Right cardiac atrium (tissue), 5 donors: Measurements from ENCODE around the gene RBMX. TPM values are rescaled to one million over a fixed set of nuclear protein-coding genes. Genes with fewer than 3 reads are reported as not detected.

Experiments
- ATAC-seq, 2 donors: fragments of 200-7000 bp; cut with Tn5 transposase; one replicate each; pipeline versions ENCODE4 v1.8.0 to v1.9.1; 2020; ENCODE audit warnings: moderate library complexity in 2 of 2, mild to moderate bottlenecking in 1 of 2
- DNase-seq, 3 donors: peaks; one replicate each; pipeline ENCODE4 v3.0.0-alpha.2; 2020
- H3K27ac ChIP-seq: one replicate; pipeline ENCODE4 v1.5.1; 2013; ENCODE audit warnings: mild to moderate bottlenecking, low read length, control low read depth, moderate library complexity
- H3K27me3 ChIP-seq: one replicate; pipeline ENCODE4 v1.6.1; 2013; ENCODE audit not compliant: control insufficient read depth, insufficient read depth
- H3K4me1 ChIP-seq: one replicate; pipeline ENCODE4 v1.6.1; 2013; ENCODE audit warnings: low read length; ENCODE audit not compliant: control insufficient read depth, insufficient read depth
- H3K4me3 ChIP-seq: one replicate; pipeline ENCODE4 v1.5.1; 2013; ENCODE audit warnings: low read length, control low read depth
- H3K9me3 ChIP-seq: one replicate; pipeline ENCODE4 v1.6.1; 2013; ENCODE audit warnings: low read length; ENCODE audit not compliant: control insufficient read depth
- WGBS: extraction: QIAGEN DNeasy Blood & Tissue Kit; methylation state at CpG from one replicate; pipeline ENCODE4 v1.1.7; 2013; 5-methylcytosine and 5-hydroxymethylcytosine counted together
- intact Hi-C, 4 donors: fragments of 100-400 bp; cut with DNase I; formaldehyde crosslinking; loops; one replicate each; pipeline versions ENCODE4 v1.11.0 to v1.14.0; 2022 to 2023
- polyA plus RNA-seq: library from polyadenylated mRNA; stranded (reverse); fragments of 200-250 nt; gene quantifications from one replicate; pipeline ENCODE4 v1.2.3, GENCODE V29; 2013
- total RNA-seq, 4 donors: library from RNA; stranded (reverse); fragmentation: NEBNext Ultra II Directional; extraction: Animal tissue kit (Norgen Biotek cat#: 25700); gene quantifications; one replicate each; pipeline ENCODE4 v1.2.1, GENCODE V29; 2021
- donor health status: healthy with polysubstance abuse.
- donor health status: DM: no; HTN: yes; CAD: no.
- donor health status: DM: no; HTN: no; CAD: no.
- donor health status: DM: no; HTN: yes; CAD: no; lungs with severe emphysema.
- donor health status: DM: yes; HTN: yes; CAD: no.

The RBMX gene
- total and polyA plus RNA-seq, 5 donors: 88.4 to 123 (median 93.9) TPM

DNA sequence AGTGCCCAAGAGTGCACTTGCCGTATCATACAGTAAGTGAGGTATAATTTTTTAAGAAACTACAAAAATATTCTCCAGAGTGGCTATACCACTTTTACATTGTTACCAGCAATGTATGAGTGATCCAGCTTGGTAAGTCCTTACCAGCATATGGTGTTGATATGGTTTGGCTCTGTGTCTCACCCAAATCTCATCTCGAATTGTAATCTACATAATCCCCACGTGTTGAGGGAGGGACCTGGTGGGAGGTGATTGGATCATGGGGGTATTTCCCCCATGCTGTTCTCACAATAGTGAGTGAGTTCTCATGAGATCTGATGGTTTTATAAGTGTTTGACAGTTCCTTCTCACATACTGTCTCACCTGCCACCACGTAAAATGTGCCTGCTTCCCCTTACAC is 44.8 kb downstream of the RBMX start:
- intact Hi-C loops: no loop called here
- ATAC-seq (no peak), DNase-seq (no peak)
- Histone ChIP-seq H3K4me1 (no peaks in the 10 kb centered on the region), H3K27me3 (no peaks in the 10 kb centered on the region), H3K9me3 (no peaks in the 10 kb centered on the region), H3K4me3 (no peak overlapping the region), H3K27ac (no peak overlapping the region)
- 66% methylated on average over 4 of the region's 4 CpGs for WGBS

DNA sequence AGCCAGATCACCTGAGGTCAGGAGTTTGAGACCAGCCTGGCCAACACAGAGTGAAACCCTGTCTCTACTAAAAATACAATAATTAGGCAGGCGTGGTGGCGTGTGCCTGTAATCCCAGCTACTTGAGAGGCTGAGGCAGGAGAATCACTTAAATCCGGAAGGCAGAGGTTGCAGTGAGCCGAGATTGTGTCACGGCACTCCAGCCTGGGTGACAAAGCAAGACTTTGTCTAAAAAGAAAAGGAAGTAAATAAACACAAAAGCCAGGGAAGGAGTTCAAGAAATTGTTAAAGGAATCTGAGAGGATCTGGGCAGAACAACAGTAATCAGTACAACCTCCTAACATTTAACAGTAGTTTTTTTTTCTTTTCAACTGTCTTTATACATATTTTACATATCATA is 51.1 kb downstream of the RBMX start:
- Histone ChIP-seq H3K4me1 (no peaks in the 10 kb centered on the region), H3K27ac (no peak overlapping the region), H3K4me3 (no peak overlapping the region), H3K9me3 (no peaks in the 10 kb centered on the region), H3K27me3 (no peaks in the 10 kb centered on the region)
- ATAC-seq: no peak
- intact Hi-C loops: no loop called here
- 69% methylated on average over 5 of the region's 5 CpGs for WGBS
- DNase-seq: no peak

DNA sequence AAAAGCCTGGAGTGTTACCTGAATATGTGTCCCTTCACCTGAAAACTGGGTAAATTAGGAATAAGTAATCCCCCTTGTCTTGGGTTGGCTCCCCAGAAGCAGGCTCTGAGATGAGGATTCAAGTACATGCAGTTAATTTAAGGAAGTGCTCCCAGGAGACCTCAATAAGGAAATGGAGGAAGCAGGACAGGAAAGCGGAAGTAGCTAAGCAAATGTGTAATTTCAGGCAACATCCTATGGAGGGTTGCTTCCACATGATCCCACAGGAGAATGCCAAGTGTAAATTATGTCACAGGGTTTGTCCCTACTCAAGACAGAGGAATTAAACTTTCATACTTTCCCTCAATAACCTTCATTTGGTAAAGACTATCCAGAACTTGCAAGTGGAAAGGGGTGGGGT is 51.7 kb downstream of the RBMX start:
- Histone ChIP-seq H3K27me3 (no peaks in the 10 kb centered on the region), H3K27ac (no peak overlapping the region), H3K4me1 (no peaks in the 10 kb centered on the region), H3K9me3 (no peaks in the 10 kb centered on the region), H3K4me3 (no peak overlapping the region)
- peak in 1 of 2 donors; percentile 23 for ATAC-seq
- intact Hi-C loops: no loop called here
- WGBS: 59% methylated on average over 1 of the region's 1 CpG
- DNase-seq: no peak

DNA sequence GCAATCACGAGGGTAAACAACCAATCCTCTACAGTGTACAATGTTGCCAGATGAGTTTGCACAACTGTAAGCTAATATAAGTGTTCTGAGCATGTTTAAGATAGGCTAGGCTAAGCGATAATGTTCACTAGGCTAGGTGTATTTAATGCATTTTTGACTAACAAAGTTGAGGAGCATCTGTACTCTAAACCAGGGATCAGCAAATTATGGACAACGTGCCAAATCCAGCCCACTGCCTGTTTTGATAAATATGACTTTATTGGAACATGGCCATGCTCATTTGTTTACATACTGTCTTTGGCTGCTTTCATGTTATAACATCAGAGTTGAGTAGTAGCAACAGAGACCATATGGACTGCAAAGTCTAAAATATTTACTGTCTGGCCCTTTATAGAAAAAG is 53.5 kb downstream of the RBMX start:
- no peaks in the 10 kb centered on the region for H3K27me3 ChIP-seq
- ATAC-seq: no peak
- no peak for DNase-seq
- H3K4me1 ChIP-seq: no peaks in the 10 kb centered on the region
- intact Hi-C loops: no loop called here
- 48% methylated on average over 3 of the region's 3 CpGs for WGBS
- no peak overlapping the region for H3K27ac ChIP-seq
- H3K9me3 ChIP-seq: no peaks in the 10 kb centered on the region
- no peak overlapping the region for H3K4me3 ChIP-seq

DNA sequence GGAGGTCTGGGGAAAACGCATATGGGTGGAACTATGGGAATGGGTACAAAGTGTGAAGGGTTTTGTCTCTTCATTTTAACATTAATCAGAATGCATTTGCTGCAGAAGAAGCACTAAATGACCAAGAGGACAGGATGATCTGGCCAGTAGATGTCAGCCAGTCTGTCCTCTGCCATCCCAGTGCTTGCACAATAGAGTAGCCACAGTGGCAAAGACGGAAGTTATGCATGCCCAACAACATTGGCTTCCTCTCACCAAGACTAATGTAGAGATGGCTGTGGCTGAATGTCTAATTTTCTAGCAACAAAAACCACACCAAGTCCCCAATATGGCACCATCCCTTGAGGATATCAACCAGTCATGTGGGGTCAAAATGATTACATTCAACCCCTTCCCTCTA is 54.8 kb downstream of the RBMX start:
- Histone ChIP-seq H3K4me1 (no peaks in the 10 kb centered on the region), H3K4me3 (no peak overlapping the region), H3K9me3 (no peaks in the 10 kb centered on the region), H3K27ac (no peak overlapping the region), H3K27me3 (no peaks in the 10 kb centered on the region)
- DNase-seq (no peak), ATAC-seq (no peak)
- intact Hi-C loops: no loop called here
- 86% methylated on average over 2 of the region's 2 CpGs for WGBS

Other genes starting within 250 kb of the RBMX start
- under 1 TPM in 2 of 4 donors, not detected in 2; 0.24 to 0.46 TPM for gene CD40LG, start 232.6 kb downstream of the RBMX start, total RNA-seq
- gene CD40LG, start 232.6 kb downstream of the RBMX start, polyA plus RNA-seq: not detected
- gene ARHGEF6, start 99.8 kb downstream of the RBMX start, total RNA-seq: 10 to 100 TPM; 36.1 to 43.2 (median 38.6) TPM
- 17.1 TPM for gene ARHGEF6, start 99.8 kb downstream of the RBMX start, polyA plus RNA-seq
- not detected for gene GPR101, start 153.3 kb upstream of the RBMX start, total RNA-seq
- gene GPR101, start 153.3 kb upstream of the RBMX start, polyA plus RNA-seq: not detected